GM18502 (cell line): ENCODE results near the gene ARSI.

Experiments
- ATAC-seq: cut with Tn5 transposase; IDR thresholded peaks from one replicate; pipeline ENCODE4 v1.9.1; 2021; ENCODE audit warnings: mild to moderate bottlenecking; ENCODE audit not compliant: unreplicated experiment, poor library complexity

ARSI gene

GRCh38 chr5:150295741-150296486, 6.8 kb downstream of the ARSI start:
- no peak for ATAC-seq

GRCh38 chr5:150295172-150295634, 7.5 kb downstream of the ARSI start:
- ATAC-seq, result no peak

- no peak for ATAC-seq
These were observed 8.1 kb downstream of the ARSI start for GRCh38 chr5:150294551-150295071.

- ATAC-seq, result no peak
These were observed 9.4 kb downstream of the ARSI start for GRCh38 chr5:150293091-150293941.

GRCh38 chr5:150291388-150292385, 11.0 kb downstream of the ARSI start:
- no peak for ATAC-seq

GRCh38 chr5:150289551-150290390, 12.9 kb downstream of the ARSI start, which contains the start of gene CAMK2A:
TSS of gene CAMK2A (minus strand) at chr5:150289773. CDS start at chr5:150289625, 148 bp downstream.
- ATAC-seq, result no peak

- no peak for ATAC-seq
These were observed 13.9 kb downstream of the ARSI start for GRCh38 chr5:150288791-150289190.

GRCh38 chr5:150288361-150288760, 14.3 kb downstream of the ARSI start:
- no peak for ATAC-seq

GRCh38 chr5:150286820-150287219, 15.9 kb downstream of the ARSI start:
- ATAC-seq, result peak; percentile 44

GRCh38 chr5:150285114-150285513, 17.6 kb downstream of the ARSI start:
- ATAC-seq, result no peak

GRCh38 chr5:150284311-150284710, 18.4 kb downstream of the ARSI start:
- no peak for ATAC-seq

GRCh38 chr5:150283904-150284303, 18.8 kb downstream of the ARSI start:
- no peak for ATAC-seq

- no peak for ATAC-seq
These were observed 20.7 kb downstream of the ARSI start for GRCh38 chr5:150281987-150282386.

GRCh38 chr5:150279330-150280020, 23.2 kb downstream of the ARSI start:
- ATAC-seq, result no peak

- no peak for ATAC-seq
These were observed 23.8 kb downstream of the ARSI start for GRCh38 chr5:150278916-150279315.

- ATAC-seq, result no peak
These were observed 24.5 kb downstream of the ARSI start for GRCh38 chr5:150278046-150278730.

- no peak for ATAC-seq
These were observed 25.7 kb downstream of the ARSI start for GRCh38 chr5:150277043-150277442.

- no peak for ATAC-seq
These were observed 27.9 kb downstream of the ARSI start for GRCh38 chr5:150274811-150275210.
